ENCODE results near the gene NCCRP1.

The NCCRP1 gene

GRCh38 chr19:39178296-39179006 is 18.3 kb upstream of the NCCRP1 start:
- no peak for DNase-seq (ENCODE audit: low read depth in 3 of 3, low spot score in 1 of 3)

GRCh38 chr19:39179754-39180153 is 17.0 kb upstream of the NCCRP1 start:
- DNase-seq (ENCODE audit: low read depth in 3 of 3, low spot score in 1 of 3), result no peak

GRCh38 chr19:39180749-39181148 is 16.0 kb upstream of the NCCRP1 start:
- DNase-seq (ENCODE audit: low read depth in 3 of 3, low spot score in 1 of 3), result no peak

GRCh38 chr19:39181500-39182173 is 15.1 kb upstream of the NCCRP1 start:
- DNase-seq (ENCODE audit: low read depth in 3 of 3, low spot score in 1 of 3), result no peak

- DNase-seq (ENCODE audit: low read depth in 3 of 3, low spot score in 1 of 3), result no peak
Measured at GRCh38 chr19:39182174-39182505, 14.6 kb upstream of the NCCRP1 start.

- DNase-seq (ENCODE audit: low read depth in 3 of 3, low spot score in 1 of 3), result no peak
Measured at GRCh38 chr19:39183104-39183503, 13.7 kb upstream of the NCCRP1 start.

- DNase-seq (ENCODE audit: low read depth in 3 of 3, low spot score in 1 of 3), result no peak
Measured at GRCh38 chr19:39186391-39186790, 10.4 kb upstream of the NCCRP1 start.

GRCh38 chr19:39187552-39187943 is 9.2 kb upstream of the NCCRP1 start:
- DNase-seq (ENCODE audit: low read depth in 3 of 3, low spot score in 1 of 3), result no peak

- DNase-seq (ENCODE audit: low read depth in 3 of 3, low spot score in 1 of 3), result no peak
Measured at GRCh38 chr19:39188960-39189359, 7.8 kb upstream of the NCCRP1 start.

- no peak for DNase-seq (ENCODE audit: low read depth in 3 of 3, low spot score in 1 of 3)
Measured at GRCh38 chr19:39190768-39191167, 6.0 kb upstream of the NCCRP1 start.

- no peak for DNase-seq (ENCODE audit: low read depth in 3 of 3, low spot score in 1 of 3)
Measured at GRCh38 chr19:39192846-39193245, 3.9 kb upstream of the NCCRP1 start.

- no peak for DNase-seq (ENCODE audit: low read depth in 3 of 3, low spot score in 1 of 3)
Measured at GRCh38 chr19:39193803-39194202, 3.0 kb upstream of the NCCRP1 start.

- no peak for DNase-seq (ENCODE audit: low read depth in 3 of 3, low spot score in 1 of 3)
Measured at GRCh38 chr19:39194832-39195542, 1.8 kb upstream of the NCCRP1 start.

- DNase-seq (ENCODE audit: low read depth in 3 of 3, low spot score in 1 of 3), result no peak
Measured at GRCh38 chr19:39195755-39196154, 1.0 kb upstream of the NCCRP1 start.

GRCh38 chr19:39196320-39196719 is 444 bp upstream of the NCCRP1 start:
- DNase-seq (ENCODE audit: low read depth in 3 of 3, low spot score in 1 of 3), result no peak

GRCh38 chr19:39197808-39198207 is 1.0 kb downstream of the NCCRP1 start:
- no peak for DNase-seq (ENCODE audit: low read depth in 3 of 3, low spot score in 1 of 3)

- DNase-seq (ENCODE audit: low read depth in 3 of 3, low spot score in 1 of 3), result no peak
Measured at GRCh38 chr19:39199025-39199424, 2.3 kb downstream of the NCCRP1 start.

GRCh38 chr19:39200066-39200802 is 3.5 kb downstream of the NCCRP1 start:
- DNase-seq (ENCODE audit: low read depth in 3 of 3, low spot score in 1 of 3), result no peak

GRCh38 chr19:39200803-39201115 is 4.0 kb downstream of the NCCRP1 start:
- no peak for DNase-seq (ENCODE audit: low read depth in 3 of 3, low spot score in 1 of 3)

GRCh38 chr19:39202998-39203355 is 6.2 kb downstream of the NCCRP1 start:
- DNase-seq (ENCODE audit: low read depth in 3 of 3, low spot score in 1 of 3), result no peak

GRCh38 chr19:39203372-39204341 is 6.9 kb downstream of the NCCRP1 start, which contains the start of gene SYCN:
SYCN (minus strand) TSS chr19:39204263; CDS start chr19:39204254, 9 bp downstream.
- DNase-seq (ENCODE audit: low read depth in 3 of 3, low spot score in 1 of 3), result no peak
